ENCODE results near the gene GABBR2.
"Not testable (repeated sequence)": the region's sequence is repeated elsewhere in the genome, so short reads cannot be mapped to it uniquely, and the experiment has no call there.

GABBR2 gene

GRCh38 chr9:98684816-98685215 is 23.9 kb downstream of the GABBR2 start:
- not testable (repeated sequence) for DNase-seq

DNA sequence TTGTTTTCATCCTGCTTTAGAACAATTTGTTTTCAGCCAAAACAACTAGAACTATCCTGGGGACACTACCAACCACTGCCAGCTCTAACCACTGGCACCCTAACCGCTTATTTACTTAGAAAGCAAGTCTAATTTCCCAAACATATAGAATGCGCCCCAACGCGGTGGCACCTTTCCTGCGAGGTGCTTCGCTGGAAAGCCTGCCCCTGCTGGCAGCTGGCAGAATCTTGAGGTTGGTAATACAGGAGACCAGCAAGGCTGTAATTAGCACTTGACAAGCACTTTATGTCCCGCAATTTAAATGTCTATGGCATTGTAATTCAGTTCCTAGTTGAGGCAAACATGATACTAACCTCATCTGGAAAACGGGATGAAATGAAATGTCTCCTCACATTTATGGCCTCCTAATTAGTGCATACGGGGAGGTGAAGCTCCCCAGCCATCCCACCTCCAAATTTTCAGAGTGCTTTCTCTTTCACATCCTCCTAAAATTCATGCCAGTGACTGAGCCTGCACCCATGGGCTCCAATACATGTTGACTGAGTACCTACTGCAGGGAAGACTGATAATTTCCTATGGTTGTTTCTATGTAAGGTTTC is 30.4 kb downstream of the GABBR2 start:
- DNase-seq: peak in 3 of 4 experiments; percentile 27 to 49 (median 38)

DNA sequence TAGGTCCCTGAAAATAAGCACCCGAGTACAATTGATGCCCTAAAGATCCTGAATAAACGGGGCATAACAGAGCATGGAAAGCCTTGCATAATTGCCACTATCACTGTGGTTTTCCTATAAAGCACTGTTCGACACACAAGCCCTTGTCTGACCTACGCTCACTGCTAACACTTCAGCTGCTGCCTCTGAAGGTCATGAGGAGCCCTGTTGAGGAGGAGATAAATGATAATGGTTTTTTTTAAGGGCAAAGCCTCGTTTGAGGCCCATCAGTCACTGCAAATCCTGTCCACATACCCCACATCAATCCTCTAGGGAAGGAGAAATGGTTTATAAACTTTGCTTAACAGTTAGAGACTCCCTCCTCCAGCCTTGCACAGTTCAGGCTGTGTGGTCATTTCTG is 35.1 kb downstream of the GABBR2 start:
- DNase-seq: no peak

DNA sequence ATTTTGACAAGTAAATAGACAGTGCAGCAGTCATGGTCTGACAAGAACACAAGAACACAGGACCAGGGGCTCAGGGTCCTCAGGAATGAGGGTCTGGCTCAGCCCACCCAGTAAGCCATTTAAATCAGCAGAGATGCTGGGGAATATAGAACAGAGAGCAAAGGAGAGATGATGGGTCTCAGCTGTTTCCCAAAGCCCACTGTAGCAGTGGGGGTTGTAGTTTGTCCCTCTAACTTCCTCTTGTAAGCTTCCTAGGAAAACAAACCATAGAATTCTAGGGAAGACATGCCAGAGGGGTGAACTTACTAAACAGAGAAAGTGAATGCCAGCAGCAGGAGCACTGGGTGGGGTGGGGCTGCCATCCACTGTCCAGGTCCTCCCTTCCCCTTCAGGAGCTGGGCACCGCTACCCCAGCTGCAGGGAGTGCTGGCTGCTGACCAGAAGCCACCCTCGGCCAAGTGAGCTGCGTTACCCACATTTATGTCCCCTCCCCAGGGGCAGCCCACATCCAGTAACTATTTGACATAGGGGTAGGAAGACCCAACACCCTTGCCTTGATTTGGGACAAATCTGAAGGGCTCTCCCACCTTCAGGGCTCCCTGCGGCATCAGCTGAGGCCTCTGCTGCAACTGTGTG is 41.6 kb downstream of the GABBR2 start:
- no peak for DNase-seq

- DNase-seq: no peak
Observed at GRCh38 chr9:98665501-98665900, 43.2 kb downstream of the GABBR2 start.

DNA sequence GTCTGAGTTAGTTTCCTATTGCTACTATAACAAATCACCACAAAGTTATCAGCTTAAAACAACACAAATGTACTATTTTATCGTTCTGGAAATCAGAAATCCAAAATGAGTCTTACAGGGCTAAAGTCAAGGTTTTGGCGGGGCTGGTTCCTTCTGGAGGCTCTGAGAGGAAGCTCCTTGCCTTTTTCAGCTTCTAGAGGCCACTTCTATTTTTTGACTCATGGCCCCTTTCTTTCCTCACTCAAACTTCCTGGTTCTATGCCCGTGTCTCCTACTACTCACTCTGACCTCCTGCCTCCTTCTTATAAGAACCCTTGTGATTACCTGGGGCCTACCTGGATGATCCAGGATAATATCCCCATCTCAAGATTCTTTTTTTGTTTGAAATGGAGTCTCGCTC is 48.2 kb downstream of the GABBR2 start:
- DNase-seq: peak; percentile 54 to 72 (median 65)

DNA sequence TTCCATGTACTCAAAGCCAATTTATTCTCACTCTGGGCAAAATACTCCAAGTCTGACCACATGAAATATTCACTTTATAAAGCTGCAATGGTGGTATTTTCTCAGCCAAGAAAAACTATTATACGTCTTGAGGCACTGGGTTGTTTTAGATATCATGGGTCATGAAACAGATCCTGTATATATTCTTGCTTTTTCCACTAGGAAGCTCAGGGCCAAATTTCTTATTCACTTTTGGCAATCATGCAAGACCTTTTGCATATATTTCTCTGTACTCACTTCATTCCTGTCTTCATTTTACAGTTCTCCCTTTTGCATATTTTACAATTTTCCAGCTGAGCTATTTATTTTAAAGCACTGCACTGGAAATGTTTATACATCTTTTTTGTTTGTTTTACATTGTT is 49.8 kb downstream of the GABBR2 start:
- no peak for DNase-seq

DNA sequence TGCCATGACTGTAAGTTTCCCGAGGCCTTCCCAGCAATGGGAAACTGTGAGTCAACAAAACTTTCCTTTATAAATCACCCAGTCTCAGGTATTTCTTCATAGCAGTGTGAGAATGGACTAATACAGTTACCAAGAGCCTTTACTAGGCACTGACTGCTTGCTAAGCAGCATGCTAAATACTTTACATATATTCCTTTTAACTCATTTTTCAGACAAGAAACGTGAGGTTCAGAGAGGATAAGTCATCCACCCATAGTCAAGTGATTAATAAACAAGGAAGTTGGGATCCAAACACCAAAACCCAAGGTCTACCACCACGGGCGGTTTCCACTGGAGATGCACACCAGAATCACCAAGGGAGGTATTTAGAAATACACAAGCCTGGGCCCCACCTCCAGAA is 50.8 kb downstream of the GABBR2 start:
- DNase-seq: no peak

DNA sequence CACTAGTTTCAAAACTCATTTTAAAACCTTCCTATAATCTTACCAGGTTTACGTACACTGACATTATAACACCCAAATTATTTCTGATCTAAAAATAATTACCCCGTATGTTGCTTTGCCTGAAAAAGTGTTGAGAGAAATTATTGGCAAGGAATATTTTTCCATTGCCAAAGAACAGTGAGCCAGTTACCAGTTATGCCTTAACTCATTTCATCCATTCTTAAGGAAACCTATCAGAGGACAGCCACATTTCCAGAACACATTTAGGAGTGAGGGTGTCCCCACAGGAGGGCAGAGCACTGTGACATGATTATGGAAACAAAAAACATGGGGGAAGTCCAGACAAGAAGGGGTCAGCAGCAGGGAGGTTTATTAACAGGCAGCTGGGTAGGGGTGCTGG is 52.2 kb downstream of the GABBR2 start:
- no peak for DNase-seq

DNA sequence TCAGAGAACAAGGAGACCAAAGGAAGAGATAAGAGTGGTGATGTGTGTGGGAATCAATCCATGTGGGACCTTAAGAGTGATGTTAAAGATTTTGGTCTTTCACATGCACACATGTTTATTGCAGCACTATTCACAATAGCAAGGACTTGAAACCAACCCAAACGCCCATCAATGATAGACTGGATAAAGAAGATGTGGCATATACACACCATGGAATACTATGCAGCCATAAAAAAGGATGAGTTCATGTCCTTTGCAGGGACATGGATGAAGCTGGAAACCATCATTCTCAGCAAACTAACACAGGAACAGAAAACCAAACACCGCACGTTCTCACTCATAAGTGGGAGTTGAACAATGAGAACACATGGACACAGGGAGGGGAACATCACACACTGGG is 53.3 kb downstream of the GABBR2 start:
- not testable (repeated sequence) for DNase-seq

DNA sequence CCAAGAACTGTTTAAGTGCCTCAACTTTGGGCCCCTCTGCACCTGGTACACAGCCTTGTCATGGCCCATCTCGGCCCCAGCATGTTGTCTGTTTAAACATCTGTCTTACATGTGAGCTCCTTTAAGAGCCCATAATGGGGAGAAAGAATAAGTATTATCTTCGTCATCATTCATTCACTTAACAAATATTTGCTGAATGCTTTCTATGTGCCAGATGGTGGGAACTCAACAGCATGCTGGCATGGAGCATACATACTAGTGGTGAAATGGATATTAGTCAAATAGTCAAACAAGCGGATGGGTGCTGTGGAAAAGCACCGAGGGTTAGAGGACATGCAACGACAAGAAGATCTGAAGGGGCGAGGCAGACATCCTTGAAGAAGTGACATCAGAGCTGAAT is 54.5 kb downstream of the GABBR2 start:
- DNase-seq: no peak

- DNase-seq: no peak
Observed at GRCh38 chr9:98652741-98653140, 56.0 kb downstream of the GABBR2 start.

GRCh38 chr9:98652302-98652701 is 56.4 kb downstream of the GABBR2 start:
- no peak for DNase-seq

GRCh38 chr9:98647236-98647635 is 61.5 kb downstream of the GABBR2 start:
- no peak for DNase-seq

DNA sequence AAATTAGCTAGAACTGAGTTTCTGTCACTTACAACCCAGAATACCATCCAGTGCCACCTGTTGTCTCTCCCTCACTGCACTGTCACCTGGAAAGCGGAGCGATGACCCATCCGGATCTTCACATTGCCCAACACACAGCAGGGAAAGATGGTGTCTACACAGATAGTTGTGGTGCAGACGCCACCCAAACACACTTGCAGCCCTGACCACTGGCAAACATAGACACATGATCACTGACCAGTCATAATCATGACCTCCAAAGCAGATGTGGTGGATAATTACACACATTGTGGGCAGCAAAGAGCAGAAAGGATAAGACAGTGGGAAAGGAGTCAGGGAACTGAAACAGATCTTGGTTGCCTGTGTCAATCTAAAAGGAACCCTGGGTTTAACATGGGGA is 64.7 kb downstream of the GABBR2 start:
- no peak for DNase-seq

DNA sequence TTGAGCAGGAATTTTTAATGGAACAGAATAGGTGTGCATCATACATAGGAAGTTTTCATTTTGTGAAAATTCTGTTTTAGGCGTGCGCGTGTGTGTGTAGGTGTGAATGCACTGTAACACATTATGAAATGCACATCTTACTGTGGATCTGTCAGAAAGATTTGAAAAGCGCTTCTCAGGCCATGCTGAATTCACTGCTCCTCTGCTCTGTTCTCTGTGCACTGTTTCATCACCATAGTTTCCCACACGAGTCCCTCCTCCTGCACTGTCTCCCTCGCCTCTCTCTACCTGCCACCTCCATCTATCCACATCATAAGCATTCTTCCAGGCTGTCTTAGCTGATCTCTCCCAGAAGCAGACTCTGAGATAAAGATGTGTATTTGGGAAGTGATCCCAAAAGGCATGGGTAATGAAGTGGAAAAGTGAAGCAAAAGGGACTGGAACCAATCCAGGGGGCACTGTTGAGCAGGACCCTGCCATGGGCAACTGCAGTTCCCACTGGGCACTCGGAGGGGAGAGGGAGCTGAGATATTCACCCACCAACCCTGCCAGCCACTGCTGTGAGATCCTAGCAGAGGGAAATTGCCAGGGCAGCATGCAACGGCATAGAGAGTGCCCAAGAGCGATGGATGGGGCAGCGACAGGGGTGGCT is 65.9 kb downstream of the GABBR2 start:
- DNase-seq: peak in 1 of 4 experiments; percentile 11

GRCh38 chr9:98641695-98642094 is 67.0 kb downstream of the GABBR2 start:
- no peak for DNase-seq

DNA sequence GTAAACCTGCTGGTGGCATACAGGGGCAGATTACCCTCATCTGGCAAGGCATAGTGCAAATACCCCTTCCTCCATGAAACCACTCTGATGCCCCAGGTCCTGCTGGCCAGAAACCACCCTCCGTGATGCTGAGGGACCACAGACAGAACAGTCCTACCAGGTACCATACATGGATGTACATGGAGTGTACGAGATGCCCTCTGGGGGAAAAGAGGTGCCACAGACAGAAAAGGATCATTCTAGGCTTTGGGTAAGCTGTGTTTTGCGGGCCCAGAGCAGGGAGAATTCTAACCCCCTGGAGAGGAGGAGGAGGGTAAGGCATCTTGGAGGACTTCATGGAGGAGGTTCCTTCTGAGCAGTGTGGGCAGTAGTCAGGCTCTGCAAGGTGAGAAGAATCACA is 68.3 kb downstream of the GABBR2 start:
- DNase-seq: no peak

DNA sequence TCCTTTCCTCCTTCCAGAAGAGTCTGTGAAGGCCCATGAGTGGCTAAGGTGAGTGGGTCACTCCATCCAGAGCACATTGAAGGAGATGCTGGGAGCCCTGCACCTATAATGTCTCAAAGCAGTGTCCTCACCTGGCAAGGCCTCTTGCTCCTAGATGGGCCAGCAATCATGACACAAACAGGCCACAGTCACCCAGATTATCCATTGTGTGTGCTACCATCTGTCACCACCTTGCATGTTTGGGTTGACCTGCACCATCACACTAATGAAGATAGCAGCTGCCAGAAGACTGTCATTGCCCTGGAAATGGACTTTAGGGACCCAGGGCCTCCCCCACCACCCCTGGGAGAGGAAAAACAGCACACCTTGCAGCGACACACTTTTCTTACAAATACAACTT is 69.6 kb downstream of the GABBR2 start:
- no peak for DNase-seq

- no peak for DNase-seq
Observed at GRCh38 chr9:98637381-98637780, 71.4 kb downstream of the GABBR2 start.

DNA sequence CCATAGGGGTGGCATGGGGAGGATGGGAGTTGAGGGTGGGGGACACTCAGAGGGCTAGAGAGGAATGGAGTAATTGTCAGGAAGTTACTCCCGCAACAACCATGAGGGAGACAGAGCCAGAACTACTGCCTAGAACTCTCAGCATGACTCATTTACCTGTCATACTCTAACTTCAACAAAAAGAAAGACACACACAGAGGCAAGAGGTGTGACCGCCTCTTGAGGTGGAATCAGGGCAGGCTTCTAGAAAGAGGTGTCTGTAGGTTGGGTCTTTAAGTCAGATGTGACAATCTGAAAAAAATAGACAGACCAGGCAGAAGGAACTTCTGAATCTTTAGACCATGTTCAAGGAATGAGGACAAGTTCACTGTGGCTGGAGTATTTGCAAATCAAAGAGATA is 73.4 kb downstream of the GABBR2 start:
- DNase-seq: no peak

DNA sequence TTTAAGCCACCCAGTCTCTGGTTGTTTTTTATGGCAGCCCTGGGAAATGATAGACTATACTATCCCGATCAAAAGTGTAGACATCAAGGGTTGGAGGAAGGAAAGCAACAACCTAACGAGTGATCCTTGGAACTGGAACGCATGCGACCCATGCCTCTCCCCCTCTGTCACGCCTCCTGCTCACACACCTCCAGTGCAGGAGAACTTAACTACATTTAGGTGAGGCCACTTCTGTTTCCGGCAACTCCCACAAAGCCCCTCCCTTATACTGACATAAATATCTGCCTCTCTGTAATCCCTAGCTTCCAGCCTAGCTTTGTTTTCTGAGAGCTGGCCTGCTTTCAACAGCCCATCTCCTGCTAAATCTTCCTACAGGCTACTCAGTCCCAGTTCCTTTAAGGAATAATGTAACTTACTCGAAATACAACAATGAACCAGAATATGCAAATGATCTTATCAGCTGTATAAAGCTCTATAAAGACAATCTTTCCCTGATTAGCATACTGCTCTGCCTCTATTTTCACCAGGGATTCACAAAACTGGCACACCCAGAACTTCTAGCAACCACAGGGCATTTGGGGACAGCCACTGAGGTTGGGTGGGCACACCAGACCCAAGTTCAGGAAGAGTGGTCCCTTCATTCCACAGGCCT is 73.9 kb downstream of the GABBR2 start:
- DNase-seq: no peak

GRCh38 chr9:98632839-98633238 is 75.9 kb downstream of the GABBR2 start:
- no peak for DNase-seq

DNA sequence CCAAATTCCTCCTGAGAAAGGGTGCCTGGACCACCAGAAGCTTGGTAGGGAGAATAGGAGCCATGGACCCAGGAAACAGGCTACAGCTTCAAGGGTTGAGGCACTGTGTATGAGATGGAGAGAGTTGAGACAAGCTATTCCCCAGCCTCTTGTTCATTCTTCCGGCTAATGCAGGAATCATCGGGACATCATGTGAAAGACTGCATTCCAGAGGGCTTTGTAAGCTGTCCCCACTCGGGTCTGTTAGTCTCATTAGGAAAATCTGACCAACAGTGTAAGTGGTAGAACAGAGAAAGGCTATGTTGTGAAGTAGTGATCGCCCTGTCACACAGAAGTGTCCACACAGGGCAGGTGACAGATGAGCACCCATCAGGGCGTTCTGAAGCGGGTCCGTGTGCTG is 81.4 kb downstream of the GABBR2 start:
- no peak for DNase-seq

Measured in suppressor macrophage (primary cell).